K562 (cell line): ENCODE results near the gene BNC2. TPM values are rescaled to one million over a fixed set of nuclear protein-coding genes. Genes with fewer than 3 reads are reported as not detected.

Experiments
- ATAC-seq: fragments of 200-7000 bp; cut with Tn5 transposase; 3 replicates; pipeline ENCODE4 v1.9.1; 2020; ENCODE audit warnings: moderate library complexity
- BruUV-seq: library from RNA; stranded (reverse); fragments of 400-500 nt; replicated peaks from 2 replicates; lab custom pipeline; 2021; lab: Mats Ljungman, UMichigan
- CTCF ChIA-PET: fragments of 300-600 bp; formaldehyde crosslinking; extraction: SDS; loops from one replicate; lab custom pipeline; 2021; ENCODE audit warnings: low intra/inter-chr PET ratio; lab: Yijun Ruan, JAX
- POLR2A ChIA-PET: fragments of 300-600, 350-650 bp; sonication (Branson Sonifier 250); formaldehyde crosslinking; extraction: SDS; loops from one replicate; lab custom pipeline; 2021; ENCODE audit warnings: antibody characterized with exemption, inconsistent platforms; lab: Yijun Ruan, JAX
- DNase-seq, 4 experiments: peaks; one replicate each; pipeline versions ENCODE4 v3.0.0 to v3.0.0-alpha.2; 2011 to 2018; ENCODE audit warnings: low spot score in 3 of 4, mixed read lengths in 3 of 4; ENCODE audit errors: extremely low read depth in 1 of 4
- FAIRE-seq: peaks from 2 replicates; lab custom pipeline; 2011; peaks lifted over from hg19 to GRCh38; lab: Jason Lieb, UNC
- H2AFZ ChIP-seq: 2 replicates; pipeline ENCODE4 v1.6.0; 2011; ENCODE audit warnings: low read depth, low read length, control low read depth, inconsistent platforms
- H3K27ac ChIP-seq: fragments of 200-600 bp; 3 replicates; pipeline ENCODE4 v1.8.0; 2011; ENCODE audit warnings: low read depth, mild to moderate bottlenecking, control low read depth, inconsistent platforms, low read length, moderate library complexity, mixed read lengths; ENCODE audit errors: extremely low read depth
- H3K27me3 ChIP-seq, 2 experiments: fragments of 300-600 bp in 1 of 2; 2 replicates in 1 of 2; 3 replicates in 1 of 2; pipeline versions ENCODE4 v1.6.0 to v1.8.0; 2011; ENCODE audit warnings: inconsistent platforms in 2 of 2, low read length in 2 of 2, mild to moderate bottlenecking in 1 of 2, mixed read lengths in 1 of 2, moderate library complexity in 1 of 2; ENCODE audit not compliant: control insufficient read depth in 2 of 2, insufficient read depth in 2 of 2
- H3K36me3 ChIP-seq: fragments of 300-600 bp; 3 replicates; pipeline ENCODE4 v1.8.0; 2011; ENCODE audit warnings: mild to moderate bottlenecking, low read length, inconsistent platforms; ENCODE audit not compliant: control insufficient read depth, insufficient read depth
- H3K4me1 ChIP-seq, 2 experiments: fragments of 200-600 bp in 1 of 2; replicated peaks in 1 of 2; 2 replicates in 1 of 2; 3 replicates in 1 of 2; pipeline versions ENCODE4 v1.5.1 to v1.8.0; 2011; ENCODE audit warnings: inconsistent platforms in 2 of 2, low read length in 2 of 2, mild to moderate bottlenecking in 1 of 2, mixed read lengths in 1 of 2, moderate library complexity in 1 of 2; ENCODE audit not compliant: control insufficient read depth in 2 of 2, insufficient read depth in 2 of 2
- H3K4me2 ChIP-seq: 2 replicates; pipeline ENCODE4 v1.6.1; 2011; ENCODE audit warnings: low read length, control low read depth, inconsistent platforms, mixed read lengths; ENCODE audit not compliant: insufficient read depth
- H3K4me3 ChIP-seq: fragments of 200-600 bp; sonication (generic), shearing (Covaris generic); 2 replicates; pipeline ENCODE4 v1.5.1; 2016; ENCODE audit warnings: control low read depth, inconsistent platforms
- H3K79me2 ChIP-seq: fragments of 200-600 bp; 3 replicates; pipeline ENCODE4 v1.8.0; 2011; ENCODE audit warnings: low read length, inconsistent platforms; ENCODE audit not compliant: control insufficient read depth, insufficient read depth
- H3K9ac ChIP-seq, 2 experiments: 2 replicates each; pipeline versions ENCODE4 v1.6.0 to v1.6.1; 2011; ENCODE audit warnings: low read depth in 2 of 2, low read length in 2 of 2, control low read depth in 1 of 2, inconsistent platforms in 1 of 2, mild to moderate bottlenecking in 1 of 2, mixed read lengths in 1 of 2; ENCODE audit not compliant: insufficient read depth in 1 of 2
- H3K9me1 ChIP-seq: one replicate; pipeline ENCODE4 v1.6.0; 2011; ENCODE audit warnings: inconsistent platforms, mild to moderate bottlenecking, low read length, moderate library complexity; ENCODE audit not compliant: control insufficient read depth, insufficient read depth
- H3K9me3 ChIP-seq: replicated peaks from 2 replicates; pipeline ENCODE4 v1.5.1; 2011; ENCODE audit warnings: low read depth, low read length, inconsistent platforms; ENCODE audit not compliant: control insufficient read depth, insufficient read depth
- H4K20me1 ChIP-seq: replicated peaks from 2 replicates; pipeline ENCODE4 v1.6.1; 2011; ENCODE audit warnings: low read length, inconsistent platforms, mixed read lengths; ENCODE audit not compliant: control insufficient read depth, insufficient read depth
- ARNT ChIP-seq, 2 experiments: fragments of 450-650 bp; IDR thresholded peaks; 2 replicates each; pipeline ENCODE4 v1.6.1; 2016; ENCODE audit warnings: mild to moderate bottlenecking in 1 of 2
- CHD2 ChIP-seq: IDR thresholded peaks from 2 replicates; pipeline ENCODE4 v1.6.1; 2011; ENCODE audit warnings: low read depth, low read length
- EGR1 ChIP-seq: fragments of 450-650 bp; conservative IDR thresholded peaks from 2 replicates; pipeline ENCODE4 v1.6.1; 2017; ENCODE audit warnings: mild to moderate bottlenecking
- HCFC1 ChIP-seq: IDR thresholded peaks from 2 replicates; pipeline ENCODE4 v1.6.1; 2012; ENCODE audit warnings: low read depth, low read length, improper control_type of control experiment
- HMG20B ChIP-seq: fragments of 250-450 bp; sonication (Bioruptor Pico); IDR thresholded peaks from 2 replicates; pipeline ENCODE4 v1.5.0; 2021; ENCODE audit warnings: mild to moderate bottlenecking
- NR2F6 ChIP-seq: fragments of 450-650 bp; formaldehyde crosslinking; IDR thresholded peaks from 2 replicates; pipeline ENCODE4 v1.4.0; 2020; ENCODE audit warnings: mild to moderate bottlenecking
- RAD51 ChIP-seq: fragments of 450-650 bp; IDR thresholded peaks from 2 replicates; pipeline ENCODE4 v1.7.1; 2016; ENCODE audit warnings: low read depth, mild to moderate bottlenecking, borderline replicate concordance
- SMARCB1 ChIP-seq: IDR thresholded peaks from 2 replicates; pipeline ENCODE4 v1.6.1; 2011; ENCODE audit warnings: improper control_type of control experiment, low read depth; ENCODE audit not compliant: insufficient read length
- WGBS: fragments of 100-300 bp; shearing (Covaris generic); methylation state at CpG from one replicate; pipeline ENCODE4 v1.1.6; 2016; ENCODE audit warnings: low coverage, mixed read lengths; ENCODE audit not compliant: insufficient coverage; ENCODE audit errors: missing lambda C conversion rate; 5-methylcytosine and 5-hydroxymethylcytosine counted together
- in situ Hi-C: fragments of 300-500 bp; cut with MboI; formaldehyde crosslinking; loops from 4 replicates; pipeline ENCODE4 v1.15.0; 2018; ENCODE audit warnings: inconsistent platforms, mixed read lengths
- intact Hi-C: fragments of 100-400 bp; cut with micrococcal nuclease; formaldehyde crosslinking; loops from 2 replicates; pipeline ENCODE4 v1.14.2; 2022
- polyA plus RNA-seq, 8 experiments: library from polyadenylated mRNA; depleted of rRNA in 4 of 8; stranded (reverse) in 5 of 8; unstranded in 3 of 8; fragments of >200 nt; fragmentation: Nextera tagmentation in 2 of 8; fragmentation: Illumina TruSeq in 1 of 8; extraction: Ambion mirVana in 2 of 8; extraction: Trizol in 1 of 8; gene quantifications; 2 replicates each; pipeline versions ENCODE4 v1.2.1 to v1.2.3, GENCODE V29; 2011 to 2014; ENCODE audit warnings: inconsistent platforms in 1 of 8, missing spikeins in 1 of 8
- total RNA-seq, 7 experiments: library from RNA; depleted of rRNA in 6 of 7; stranded (reverse); fragments of >200 nt in 6 of 7; fragmentation: Illumina TruSeq in 2 of 7; extraction: Trizol in 2 of 7; gene quantifications; 2 replicates each; pipeline versions ENCODE4 v1.2.1 to v1.2.3, GENCODE V29; 2011 to 2021; ENCODE audit warnings: low replicate concordance in 1 of 7
- TF ChIP-seq, protein P1 (sequence below): fragments of 250-450 bp; sonication (Bioruptor Pico); IDR thresholded peaks from 2 replicates; pipeline ENCODE4 v1.5.0; 2022; ENCODE audit warnings: mild to moderate bottlenecking
- TF ChIP-seq, protein P2 (sequence below): fragments of 150-350 bp; IDR thresholded peaks from 2 replicates; pipeline ENCODE4 v1.6.1; 2014; ENCODE audit warnings: low read depth, mild to moderate bottlenecking, low read length, borderline replicate concordance

BNC2 gene
- total and polyA plus RNA-seq, 9 of the 15 experiments (the other 6 are each of a cell fraction or from before 2014, with no cell fraction given) = not detected

DNA sequence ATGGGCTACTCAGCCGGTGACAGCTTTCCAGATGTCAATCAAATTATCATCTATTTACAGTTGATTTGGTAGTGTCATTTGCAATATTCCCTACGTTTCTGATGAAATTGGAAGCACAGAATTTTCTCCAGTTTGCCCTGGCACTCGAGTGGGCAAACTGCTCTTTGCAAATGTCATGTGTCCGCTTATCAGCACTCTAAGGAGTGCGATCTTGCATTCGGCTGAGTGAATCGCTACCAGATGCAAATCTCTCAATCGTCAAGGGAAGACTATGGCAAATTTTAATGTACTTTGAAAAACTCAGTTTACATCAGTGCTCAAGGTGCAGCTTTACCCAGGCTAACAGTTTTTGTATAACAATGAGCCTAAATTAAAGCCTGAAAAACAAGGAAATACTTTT lies 66.8 kb downstream of the BNC2 start:
- Histone ChIP-seq H3K79me2 (no peaks in the 10 kb centered on the region), H2AFZ (no peak overlapping the region), H3K27me3 (no peaks in the 10 kb centered on the region), H4K20me1 (no peaks in the 10 kb centered on the region), H3K4me2 (no peak overlapping the region), H3K9me3 (no peaks in the 10 kb centered on the region), H3K9me1 (no peaks in the 10 kb centered on the region), H3K4me3 (no peak overlapping the region), H3K4me1 (no peaks in the 10 kb centered on the region), H3K36me3 (no peaks in the 10 kb centered on the region), H3K27ac (no peak overlapping the region), H3K9ac (no peak overlapping the region)
- CTCF ChIA-PET = no interaction called here
- no peak for DNase-seq
- BruUV-seq = no TSS peak
- TF ChIP-seq HCFC1 = no peak
- intact Hi-C loops (no loop called here), in situ Hi-C loops (no loop called here)
- FAIRE-seq = no peak
- 0% methylated on average over 8 of the region's 8 CpGs for WGBS
- ATAC-seq = no peak
- POLR2A ChIA-PET = no interaction called here

DNA sequence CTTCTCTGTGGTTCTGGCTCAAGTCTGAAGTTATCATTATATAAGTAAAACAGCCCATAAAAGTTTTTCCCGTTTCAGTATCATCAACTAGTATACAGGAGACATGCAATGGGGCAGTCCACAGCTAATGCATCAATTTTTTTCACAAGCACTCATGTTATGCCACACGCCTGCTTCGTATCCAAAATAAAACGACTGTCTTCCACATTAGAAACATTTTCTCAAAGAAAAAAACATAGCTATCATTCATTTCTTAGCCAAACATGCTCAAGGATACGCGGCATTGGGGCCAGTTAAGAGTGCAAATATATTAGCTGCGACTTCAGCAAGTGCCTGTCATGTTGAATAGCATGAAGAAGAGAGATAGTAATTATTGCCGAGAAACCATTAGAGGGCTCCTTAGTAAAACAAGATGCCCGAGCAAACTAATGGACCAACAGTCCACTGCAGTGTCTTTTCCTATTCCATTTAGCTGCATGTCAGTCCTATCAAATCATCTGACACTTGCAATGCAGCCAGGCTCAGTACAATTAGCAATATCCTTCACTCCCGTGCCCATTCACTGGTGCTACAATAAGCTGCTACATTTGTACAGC lies 68.5 kb downstream of the BNC2 start:
- no peak overlapping the region for H2AFZ ChIP-seq
- FAIRE-seq (no peak), DNase-seq (no peak), ATAC-seq (no peak)
- intact Hi-C loops = no loop called here
- H3K36me3 ChIP-seq = no peaks in the 10 kb centered on the region
- no peaks in the 10 kb centered on the region for H3K9me3 ChIP-seq
- CTCF ChIA-PET = no interaction called here
- H3K4me3 ChIP-seq = no peak overlapping the region
- H3K4me1 ChIP-seq = no peaks in the 10 kb centered on the region
- no peak overlapping the region for H3K4me2 ChIP-seq
- no peak overlapping the region for H3K27ac ChIP-seq
- in situ Hi-C loops = no loop called here
- BruUV-seq = no TSS peak
- H4K20me1 ChIP-seq = no peaks in the 10 kb centered on the region
- WGBS = 3% methylated on average over 7 of the region's 10 CpGs
- H3K27me3 ChIP-seq = no peaks in the 10 kb centered on the region
- no peaks in the 10 kb centered on the region for H3K79me2 ChIP-seq
- no peak overlapping the region for H3K9ac ChIP-seq
- no peaks in the 10 kb centered on the region for H3K9me1 ChIP-seq
- POLR2A ChIA-PET = no interaction called here
- TF ChIP-seq, protein P1, sequence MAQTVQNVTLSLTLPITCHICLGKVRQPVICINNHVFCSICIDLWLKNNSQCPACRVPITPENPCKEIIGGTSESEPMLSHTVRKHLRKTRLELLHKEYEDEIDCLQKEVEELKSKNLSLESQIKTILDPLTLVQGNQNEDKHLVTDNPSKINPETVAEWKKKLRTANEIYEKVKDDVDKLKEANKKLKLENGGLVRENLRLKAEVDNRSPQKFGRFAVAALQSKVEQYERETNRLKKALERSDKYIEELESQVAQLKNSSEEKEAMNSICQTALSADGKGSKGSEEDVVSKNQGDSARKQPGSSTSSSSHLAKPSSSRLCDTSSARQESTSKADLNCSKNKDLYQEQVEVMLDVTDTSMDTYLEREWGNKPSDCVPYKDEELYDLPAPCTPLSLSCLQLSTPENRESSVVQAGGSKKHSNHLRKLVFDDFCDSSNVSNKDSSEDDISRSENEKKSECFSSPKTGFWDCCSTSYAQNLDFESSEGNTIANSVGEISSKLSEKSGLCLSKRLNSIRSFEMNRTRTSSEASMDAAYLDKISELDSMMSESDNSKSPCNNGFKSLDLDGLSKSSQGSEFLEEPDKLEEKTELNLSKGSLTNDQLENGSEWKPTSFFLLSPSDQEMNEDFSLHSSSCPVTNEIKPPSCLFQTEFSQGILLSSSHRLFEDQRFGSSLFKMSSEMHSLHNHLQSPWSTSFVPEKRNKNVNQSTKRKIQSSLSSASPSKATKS (CRISPR knock-in tag) = no peak
- no peak for TF ChIP-seq EGR1
- TF ChIP-seq NR2F6 = no peak
- no peak for TF ChIP-seq ARNT (IDR thresholded peaks at IDR 0.05)
- TF ChIP-seq HCFC1 = no peak
- TF ChIP-seq RAD51 = no peak
- TF ChIP-seq HMG20B (CRISPR knock-in tag) = no peak
- no peak for TF ChIP-seq SMARCB1
- TF ChIP-seq CHD2 = no peak
- TF ChIP-seq, protein P2, sequence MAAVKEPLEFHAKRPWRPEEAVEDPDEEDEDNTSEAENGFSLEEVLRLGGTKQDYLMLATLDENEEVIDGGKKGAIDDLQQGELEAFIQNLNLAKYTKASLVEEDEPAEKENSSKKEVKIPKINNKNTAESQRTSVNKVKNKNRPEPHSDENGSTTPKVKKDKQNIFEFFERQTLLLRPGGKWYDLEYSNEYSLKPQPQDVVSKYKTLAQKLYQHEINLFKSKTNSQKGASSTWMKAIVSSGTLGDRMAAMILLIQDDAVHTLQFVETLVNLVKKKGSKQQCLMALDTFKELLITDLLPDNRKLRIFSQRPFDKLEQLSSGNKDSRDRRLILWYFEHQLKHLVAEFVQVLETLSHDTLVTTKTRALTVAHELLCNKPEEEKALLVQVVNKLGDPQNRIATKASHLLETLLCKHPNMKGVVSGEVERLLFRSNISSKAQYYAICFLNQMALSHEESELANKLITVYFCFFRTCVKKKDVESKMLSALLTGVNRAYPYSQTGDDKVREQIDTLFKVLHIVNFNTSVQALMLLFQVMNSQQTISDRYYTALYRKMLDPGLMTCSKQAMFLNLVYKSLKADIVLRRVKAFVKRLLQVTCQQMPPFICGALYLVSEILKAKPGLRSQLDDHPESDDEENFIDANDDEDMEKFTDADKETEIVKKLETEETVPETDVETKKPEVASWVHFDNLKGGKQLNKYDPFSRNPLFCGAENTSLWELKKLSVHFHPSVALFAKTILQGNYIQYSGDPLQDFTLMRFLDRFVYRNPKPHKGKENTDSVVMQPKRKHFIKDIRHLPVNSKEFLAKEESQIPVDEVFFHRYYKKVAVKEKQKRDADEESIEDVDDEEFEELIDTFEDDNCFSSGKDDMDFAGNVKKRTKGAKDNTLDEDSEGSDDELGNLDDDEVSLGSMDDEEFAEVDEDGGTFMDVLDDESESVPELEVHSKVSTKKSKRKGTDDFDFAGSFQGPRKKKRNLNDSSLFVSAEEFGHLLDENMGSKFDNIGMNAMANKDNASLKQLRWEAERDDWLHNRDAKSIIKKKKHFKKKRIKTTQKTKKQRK = no peak
